Measurements from ENCODE around the gene ROBO1.

- TF ChIP-seq CTCF (IDR thresholded peaks at IDR 0.05; ENCODE audit: borderline replicate concordance, extremely low read depth, low read length, poor library complexity, severe bottlenecking) (no peak), EZH2 (IDR thresholded peaks at IDR 0.05; ENCODE audit: borderline replicate concordance, low read depth, low read length, severe bottlenecking) (no peak)
Observed at GRCh38 chr3:79572930-79573329, 194.9 kb downstream of the ROBO1 start.
